SK-N-SH treated with all-trans-retinoic acid at 6 μM for 48 hours (cell line): ENCODE measurements around the gene CCDC88C.
"Not testable (repeated sequence)": the region's sequence is repeated elsewhere in the genome, so short reads cannot be mapped to it uniquely, and the experiment has no call there.

ENCODE experiments used
- ATAC-seq: fragments of 200-7000 bp; cut with Tn5 transposase; 3 replicates; pipeline ENCODE4 v1.9.1; 2020; ENCODE audit warnings: mild to moderate bottlenecking, moderate library complexity
- ARNTL ChIP-seq: fragments of 450-650 bp; formaldehyde crosslinking; IDR thresholded peaks from 2 replicates; pipeline ENCODE4 v1.5.0; 2020; ENCODE audit warnings: low read depth, mild to moderate bottlenecking, moderate library complexity, borderline replicate concordance
- BACH2 ChIP-seq: fragments of 250-450 bp; sonication (Bioruptor Pico); IDR thresholded peaks from 2 replicates; pipeline ENCODE4 v1.9.0; 2021; ENCODE audit warnings: mild to moderate bottlenecking, borderline replicate concordance
- CSDC2 ChIP-seq: fragments of 250-450 bp; sonication (Bioruptor Pico); IDR thresholded peaks from 2 replicates; pipeline ENCODE4 v1.5.0; 2020; ENCODE audit warnings: mild to moderate bottlenecking, moderate library complexity
- CSRNP3 ChIP-seq: fragments of 250-450 bp; sonication (Bioruptor Pico); IDR thresholded peaks from 2 replicates; pipeline ENCODE4 v1.5.1; 2021; ENCODE audit warnings: mild to moderate bottlenecking, moderate library complexity
- GLIS3 ChIP-seq: fragments of 250-450 bp; sonication (Bioruptor Pico); IDR thresholded peaks from 2 replicates; pipeline ENCODE4 v1.5.0; 2020; ENCODE audit warnings: mild to moderate bottlenecking, moderate library complexity
- OSR1 ChIP-seq: fragments of 250-450 bp; sonication (Bioruptor Pico); IDR thresholded peaks from 2 replicates; pipeline ENCODE4 v1.8.0; 2022; ENCODE audit warnings: moderate library complexity, mild to moderate bottlenecking, inconsistent platforms
- PPARA ChIP-seq: fragments of 250-450 bp; sonication (Bioruptor Pico); IDR thresholded peaks from 2 replicates; pipeline ENCODE4 v1.5.0; 2020; ENCODE audit warnings: mild to moderate bottlenecking, borderline replicate concordance
- RARB ChIP-seq: fragments of 250-450 bp; sonication (Bioruptor Pico); IDR thresholded peaks from 2 replicates; pipeline ENCODE4 v1.8.0; 2021; ENCODE audit warnings: mild to moderate bottlenecking, moderate library complexity
- SNAI2 ChIP-seq: fragments of 250-450 bp; sonication (Bioruptor Pico); IDR thresholded peaks from 2 replicates; pipeline ENCODE4 v1.5.0; 2020; ENCODE audit warnings: mild to moderate bottlenecking, moderate library complexity
- TOX ChIP-seq: fragments of 250-450 bp; sonication (Bioruptor Pico); IDR thresholded peaks from 2 replicates; pipeline ENCODE4 v1.8.0; 2021; ENCODE audit warnings: mild to moderate bottlenecking, moderate library complexity, borderline replicate concordance
- TSHZ2 ChIP-seq: fragments of 250-450 bp; sonication (Bioruptor Pico); IDR thresholded peaks from 2 replicates; pipeline ENCODE4 v1.5.0; 2020; ENCODE audit warnings: mild to moderate bottlenecking, moderate library complexity
- ZC3H10 ChIP-seq: fragments of 250-450 bp; sonication (Bioruptor Pico); IDR thresholded peaks from 2 replicates; pipeline ENCODE4 v1.5.1; 2021; ENCODE audit warnings: mild to moderate bottlenecking, moderate library complexity
- ZFP30 ChIP-seq: fragments of 450-650 bp; formaldehyde crosslinking; IDR thresholded peaks from 2 replicates; pipeline ENCODE4 v1.5.0; 2022; ENCODE audit warnings: mild to moderate bottlenecking, moderate library complexity
- ZNF70 ChIP-seq: fragments of 450-650 bp; formaldehyde crosslinking; IDR thresholded peaks from 2 replicates; pipeline ENCODE4 v1.5.0; 2020; ENCODE audit warnings: mild to moderate bottlenecking, moderate library complexity
- ZNF8 ChIP-seq: fragments of 450-650 bp; formaldehyde crosslinking; IDR thresholded peaks from 2 replicates; pipeline ENCODE4 v1.5.0; 2020; ENCODE audit warnings: mild to moderate bottlenecking, moderate library complexity
- TF ChIP-seq, protein P1 (sequence below): fragments of 250-450 bp; sonication (Bioruptor Pico); IDR thresholded peaks from 2 replicates; pipeline ENCODE4 v1.8.0; 2021; ENCODE audit warnings: low read depth, mild to moderate bottlenecking, moderate library complexity, borderline replicate concordance
- TF ChIP-seq, protein P2 (sequence below): fragments of 250-450 bp; sonication (Bioruptor Pico); IDR thresholded peaks from 2 replicates; pipeline ENCODE4 v1.8.0; 2020; ENCODE audit warnings: mild to moderate bottlenecking, moderate library complexity, borderline replicate concordance

The CCDC88C gene

DNA sequence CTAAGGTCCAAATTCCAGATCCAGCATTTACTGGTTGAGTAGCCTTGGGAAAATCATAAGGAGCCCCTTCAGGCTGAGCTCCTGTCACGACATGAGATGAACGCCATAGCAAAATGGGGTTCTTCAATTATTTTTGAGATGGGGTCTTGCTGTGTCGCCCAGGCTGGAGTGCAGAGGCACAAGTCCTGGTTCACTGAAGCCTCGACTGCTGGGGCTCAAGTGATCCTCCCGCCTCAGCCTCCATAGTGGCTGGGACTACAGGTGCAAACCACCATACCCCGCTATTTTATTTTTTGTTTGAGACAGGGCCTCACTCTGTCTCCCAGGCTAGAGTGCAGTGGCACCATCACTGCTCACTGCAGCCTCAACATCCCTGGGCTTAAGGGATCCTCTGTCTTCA, 147.4 kb downstream of the CCDC88C start:
- ATAC-seq, result no peak
- TF ChIP-seq ZNF70 (CRISPR knock-in tag) (no peak), BACH2 (CRISPR knock-in tag) (no peak), PPARA (CRISPR knock-in tag) (no peak), CSRNP3 (CRISPR knock-in tag) (no peak), SNAI2 (CRISPR knock-in tag) (no peak), ARNTL (no peak)
- TF ChIP-seq, protein P1, sequence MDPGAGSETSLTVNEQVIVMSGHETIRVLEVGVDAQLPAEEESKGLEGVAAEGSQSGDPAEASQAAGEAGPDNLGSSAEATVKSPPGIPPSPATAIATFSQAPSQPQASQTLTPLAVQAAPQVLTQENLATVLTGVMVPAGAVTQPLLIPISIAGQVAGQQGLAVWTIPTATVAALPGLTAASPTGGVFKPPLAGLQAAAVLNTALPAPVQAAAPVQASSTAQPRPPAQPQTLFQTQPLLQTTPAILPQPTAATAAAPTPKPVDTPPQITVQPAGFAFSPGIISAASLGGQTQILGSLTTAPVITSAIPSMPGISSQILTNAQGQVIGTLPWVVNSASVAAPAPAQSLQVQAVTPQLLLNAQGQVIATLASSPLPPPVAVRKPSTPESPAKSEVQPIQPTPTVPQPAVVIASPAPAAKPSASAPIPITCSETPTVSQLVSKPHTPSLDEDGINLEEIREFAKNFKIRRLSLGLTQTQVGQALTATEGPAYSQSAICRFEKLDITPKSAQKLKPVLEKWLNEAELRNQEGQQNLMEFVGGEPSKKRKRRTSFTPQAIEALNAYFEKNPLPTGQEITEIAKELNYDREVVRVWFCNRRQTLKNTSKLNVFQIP (CRISPR knock-in tag), result no peak

DNA sequence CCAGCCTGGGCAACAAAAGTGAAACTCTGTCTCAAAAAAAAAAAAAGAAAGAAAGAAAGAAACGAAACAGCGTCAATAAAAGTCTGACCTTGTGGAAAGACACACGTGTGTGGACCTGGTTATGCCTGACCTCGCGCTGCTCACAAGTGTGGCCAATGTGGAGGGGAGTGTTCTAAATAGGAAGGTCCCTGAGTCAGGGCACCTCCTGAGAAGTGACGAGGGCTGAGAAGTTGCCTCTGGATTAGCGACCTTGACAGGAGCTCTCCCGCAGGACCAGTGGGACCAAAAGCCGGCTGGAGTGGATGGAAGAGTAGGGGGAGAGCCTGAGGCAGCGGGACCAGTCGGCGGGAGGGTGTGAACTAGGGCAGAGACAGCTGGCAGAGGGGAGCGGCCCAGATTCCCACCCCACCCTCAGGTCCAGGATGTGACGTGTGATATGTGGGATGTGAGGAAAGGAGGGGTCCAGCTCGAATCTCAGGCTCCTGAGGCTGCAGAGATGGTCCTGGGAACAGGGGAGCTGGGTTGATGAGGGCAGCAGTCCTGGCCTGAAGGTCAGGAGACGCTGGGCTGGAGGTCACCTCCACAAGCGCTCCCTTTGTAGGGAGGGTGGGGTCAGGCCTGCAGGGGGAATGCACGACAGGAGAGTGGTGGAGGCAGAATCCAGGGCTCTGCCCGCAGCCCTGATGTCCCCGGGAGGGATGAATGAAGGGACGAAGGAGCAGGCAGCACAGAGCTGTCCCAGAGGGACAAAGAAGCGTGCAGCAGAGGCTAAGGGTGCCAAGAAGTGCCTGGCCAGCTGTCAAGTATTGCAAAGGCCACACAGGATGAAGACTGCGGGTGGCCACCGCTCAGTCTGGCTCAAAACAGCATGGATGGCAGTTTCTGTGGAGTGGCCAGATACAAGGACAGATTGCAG, 148.3 kb downstream of the CCDC88C start:
- TF ChIP-seq PPARA (CRISPR knock-in tag) (no peak), GLIS3 (no peak), RARB (CRISPR knock-in tag) (no peak), ARNTL (no peak), TSHZ2 (no peak), CSDC2 (CRISPR knock-in tag) (no peak), TOX (no peak), ZFP30 (CRISPR knock-in tag) (no peak), ZC3H10 (no peak)
- TF ChIP-seq, protein P2, sequence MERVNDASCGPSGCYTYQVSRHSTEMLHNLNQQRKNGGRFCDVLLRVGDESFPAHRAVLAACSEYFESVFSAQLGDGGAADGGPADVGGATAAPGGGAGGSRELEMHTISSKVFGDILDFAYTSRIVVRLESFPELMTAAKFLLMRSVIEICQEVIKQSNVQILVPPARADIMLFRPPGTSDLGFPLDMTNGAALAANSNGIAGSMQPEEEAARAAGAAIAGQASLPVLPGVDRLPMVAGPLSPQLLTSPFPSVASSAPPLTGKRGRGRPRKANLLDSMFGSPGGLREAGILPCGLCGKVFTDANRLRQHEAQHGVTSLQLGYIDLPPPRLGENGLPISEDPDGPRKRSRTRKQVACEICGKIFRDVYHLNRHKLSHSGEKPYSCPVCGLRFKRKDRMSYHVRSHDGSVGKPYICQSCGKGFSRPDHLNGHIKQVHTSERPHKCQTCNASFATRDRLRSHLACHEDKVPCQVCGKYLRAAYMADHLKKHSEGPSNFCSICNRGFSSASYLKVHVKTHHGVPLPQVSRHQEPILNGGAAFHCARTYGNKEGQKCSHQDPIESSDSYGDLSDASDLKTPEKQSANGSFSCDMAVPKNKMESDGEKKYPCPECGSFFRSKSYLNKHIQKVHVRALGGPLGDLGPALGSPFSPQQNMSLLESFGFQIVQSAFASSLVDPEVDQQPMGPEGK (CRISPR knock-in tag), result no peak
- ATAC-seq, result no peak; the same call in 2 of the 3 replicates

DNA sequence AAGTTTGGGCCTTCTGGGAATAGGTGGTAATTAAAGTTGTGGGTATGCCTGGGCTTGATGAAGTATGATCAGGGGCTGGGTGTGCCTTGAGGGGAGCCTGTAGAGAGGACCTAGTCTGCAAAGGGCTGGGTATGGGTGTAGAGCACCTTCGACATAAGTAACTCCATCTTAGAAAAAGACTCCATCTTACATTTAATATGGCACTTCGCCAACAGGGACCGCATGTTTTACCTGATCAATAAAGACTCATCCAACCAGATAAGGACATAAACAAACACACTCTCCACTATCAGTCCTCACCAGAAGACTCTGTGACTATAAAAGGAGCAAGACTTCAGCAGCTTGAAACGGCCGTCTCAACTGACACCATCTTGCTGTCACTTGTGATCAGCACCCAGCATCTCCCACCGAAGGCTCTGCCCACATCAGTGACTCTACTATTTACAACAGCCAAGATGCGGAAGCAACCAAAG, 149.6 kb downstream of the CCDC88C start:
- no peak for ATAC-seq
- TF ChIP-seq ZNF70 (CRISPR knock-in tag) (no peak), ARNTL (no peak), SNAI2 (CRISPR knock-in tag) (no peak), CSRNP3 (CRISPR knock-in tag) (no peak)
- TF ChIP-seq, all 23 proteins: peak for 0

DNA sequence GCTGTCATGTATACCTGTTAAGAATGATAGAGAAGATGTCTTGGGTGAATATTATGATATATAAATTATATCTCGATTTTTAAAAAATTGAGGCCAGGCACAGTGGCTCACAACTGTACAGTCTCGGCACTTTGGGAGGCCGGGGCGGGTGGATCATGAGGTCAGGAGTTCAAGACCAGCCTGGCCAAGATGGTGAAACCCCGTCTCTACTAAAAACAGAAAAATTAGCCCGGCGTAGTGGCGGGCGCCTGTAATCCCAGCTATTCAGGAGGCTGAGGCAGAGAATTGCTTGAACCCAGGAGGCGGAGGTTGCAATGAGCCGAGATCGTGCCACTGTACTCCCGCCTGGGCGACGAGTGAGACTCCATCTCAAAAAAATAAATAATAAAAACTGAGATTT, 151.3 kb downstream of the CCDC88C start:
- ATAC-seq, result not testable (repeated sequence)

DNA sequence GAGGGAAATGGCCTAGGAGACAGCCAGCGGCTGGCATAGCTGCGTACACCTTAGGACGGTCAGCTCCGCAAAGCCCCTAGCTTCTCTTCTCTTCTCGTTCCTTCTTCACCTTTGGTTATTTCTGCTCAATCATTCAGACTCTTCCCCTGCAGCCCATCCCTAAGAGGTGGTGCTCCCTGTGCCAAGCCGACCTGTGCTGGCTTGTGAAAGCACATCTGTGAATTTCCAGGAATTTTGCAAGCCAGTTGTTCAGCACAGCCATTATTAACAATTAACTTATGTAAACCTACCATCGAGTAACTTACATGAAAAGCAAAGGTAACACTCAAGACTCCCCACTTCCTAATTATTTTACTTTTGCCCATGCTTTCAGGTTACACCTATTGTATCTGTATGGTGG, 152.2 kb downstream of the CCDC88C start:
- no peak for ATAC-seq
- TF ChIP-seq ZNF8 (CRISPR knock-in tag), result no peak
- no peak for TF ChIP-seq TSHZ2
- TF ChIP-seq SNAI2 (CRISPR knock-in tag), result no peak
- TF ChIP-seq, protein P1 (CRISPR knock-in tag), result no peak
- no peak for TF ChIP-seq GLIS3
- TF ChIP-seq CSDC2 (CRISPR knock-in tag), result no peak
- no peak for TF ChIP-seq OSR1
